Measurements from ENCODE around the gene GBX1. TPM values are rescaled to one million over a fixed set of nuclear protein-coding genes. Genes with fewer than 3 reads are reported as not detected.

GBX1 gene
- total RNA-seq, 1 donor from 2014 or later = not detected

DNA sequence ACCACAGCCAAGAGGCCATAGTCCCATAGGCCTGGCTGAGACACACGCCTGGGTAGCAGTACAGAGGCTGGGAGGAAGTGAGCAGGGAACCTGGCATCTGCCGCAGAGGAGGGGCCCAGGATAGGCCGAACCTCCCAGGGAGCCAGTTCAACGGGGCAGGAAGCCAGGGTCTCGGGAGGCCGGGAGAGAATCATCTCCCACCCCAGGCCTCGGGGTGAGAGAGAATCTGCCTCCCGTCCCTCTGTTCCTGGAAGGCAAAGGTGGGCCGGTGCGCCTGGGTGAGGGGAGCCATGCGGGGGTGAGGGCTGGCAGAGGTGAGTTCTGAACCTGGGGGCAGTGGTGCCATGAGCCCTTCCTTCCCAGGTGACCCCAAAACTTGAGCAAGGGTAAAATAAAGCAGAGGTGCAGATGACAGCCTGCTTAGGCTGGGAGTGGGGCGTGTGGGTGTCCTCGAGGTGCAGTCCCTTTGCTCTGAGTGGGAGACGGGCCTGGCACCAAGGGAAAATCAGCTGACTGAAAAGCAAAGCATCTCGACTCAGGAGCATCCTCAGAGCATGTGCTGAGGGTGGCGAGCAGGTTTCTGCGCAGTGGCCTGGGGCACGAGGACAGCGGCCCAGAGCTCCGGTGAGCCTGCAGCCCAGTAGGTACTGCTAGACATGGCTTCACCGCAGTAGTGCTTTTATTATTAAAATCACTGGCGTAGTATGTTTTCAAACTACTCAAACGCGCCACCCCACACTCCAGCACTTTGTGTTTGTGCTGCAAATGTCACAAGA is 65.7 kb downstream of the GBX1 start:
- Histone ChIP-seq H3K4me3 (ENCODE audit: low read depth, low read length) (no peak overlapping the region), H3K27me3 (ENCODE audit: control insufficient read depth, insufficient read depth, low read length) (no peaks in the 10 kb centered on the region), H3K36me3 (ENCODE audit: control insufficient read depth, insufficient read depth, low read length) (no peaks in the 10 kb centered on the region)
- TF ChIP-seq CTCF (IDR thresholded peaks at IDR 0.05; ENCODE audit: insufficient read depth, low read length, poor library complexity, severe bottlenecking) = no peak
- no peak for DNase-seq (ENCODE audit: low read depth)

GRCh38 chr7:151100921-151101320 is 66.6 kb downstream of the GBX1 start:
- H3K36me3 ChIP-seq (ENCODE audit: control insufficient read depth, insufficient read depth, low read length) = no peaks in the 10 kb centered on the region
- DNase-seq (ENCODE audit: low read depth) = no peak
- H3K27me3 ChIP-seq (ENCODE audit: control insufficient read depth, insufficient read depth, low read length) = no peaks in the 10 kb centered on the region
- no peak overlapping the region for H3K4me3 ChIP-seq (ENCODE audit: low read depth, low read length)
- TF ChIP-seq CTCF (IDR thresholded peaks at IDR 0.05; ENCODE audit: insufficient read depth, low read length, poor library complexity, severe bottlenecking) = no peak

- no peak for DNase-seq (ENCODE audit: low read depth)
- no peaks in the 10 kb centered on the region for H3K36me3 ChIP-seq (ENCODE audit: control insufficient read depth, insufficient read depth, low read length)
- H3K27me3 ChIP-seq (ENCODE audit: control insufficient read depth, insufficient read depth, low read length) = no peaks in the 10 kb centered on the region
- TF ChIP-seq CTCF (IDR thresholded peaks at IDR 0.05; ENCODE audit: insufficient read depth, low read length, poor library complexity, severe bottlenecking) = no peak
- H3K4me3 ChIP-seq (ENCODE audit: low read depth, low read length) = no peak overlapping the region
Observed at GRCh38 chr7:151099486-151100211, 67.8 kb downstream of the GBX1 start.

Other genes starting within 250 kb of the GBX1 start
- gene KCNH2, start 189.4 kb downstream of the GBX1 start, total RNA-seq = 2.1 and 4.1 TPM in 2 replicates
- gene NOS3, start 176.7 kb downstream of the GBX1 start, total RNA-seq = 1.0 and 3.1 TPM in 2 replicates
- gene ATG9B, start 143.2 kb downstream of the GBX1 start, total RNA-seq = 0.55 and 2.1 TPM in 2 replicates
- 36.8 and 37.1 TPM in 2 replicates for gene ABCB8, start 139.2 kb downstream of the GBX1 start, total RNA-seq
- gene ASIC3, start 119.2 kb downstream of the GBX1 start, total RNA-seq = 0.04 and 0.41 TPM in 2 replicates
- gene CDK5, start 109.8 kb downstream of the GBX1 start, total RNA-seq = 21.5 and 27.0 TPM in 2 replicates
- gene SLC4A2, start 108.1 kb downstream of the GBX1 start, total RNA-seq = 166 and 201 TPM in 2 replicates
- 70.9 and 71.7 TPM in 2 replicates for gene FASTK, start 86.9 kb downstream of the GBX1 start, total RNA-seq
- gene TMUB1, start 84.2 kb downstream of the GBX1 start, total RNA-seq = 46.3 and 66.0 TPM in 2 replicates
- 77.4 and 92.8 TPM in 2 replicates for gene AGAP3, start 81.2 kb downstream of the GBX1 start, total RNA-seq
- gene ASB10, start 19.6 kb upstream of the GBX1 start, total RNA-seq = not detected in 2 replicates
- not detected in 2 replicates for gene H2BK1, start 42.8 kb upstream of the GBX1 start, total RNA-seq
- gene ABCF2, start 59.5 kb upstream of the GBX1 start, total RNA-seq = 75.4 and 78.9 TPM in 2 replicates
- 60.0 and 83.9 TPM in 2 replicates for gene CHPF2, start 64.8 kb upstream of the GBX1 start, total RNA-seq
- gene SMARCD3, start 81.0 kb upstream of the GBX1 start, total RNA-seq = 12.6 and 28.7 TPM in 2 replicates
- gene NUB1, start 174.1 kb upstream of the GBX1 start, total RNA-seq = 48.5 and 60.2 TPM in 2 replicates
- 19.6 and 22.7 TPM in 2 replicates for gene WDR86, start 242.3 kb upstream of the GBX1 start, total RNA-seq

All from kidney epithelial cell (primary cell).